Kidney epithelial cell (primary cell): ENCODE results near the gene EXO1. TPM values are rescaled to one million over a fixed set of nuclear protein-coding genes. Genes with fewer than 3 reads are reported as not detected.

Experiments
- DNase-seq: peaks from one replicate; pipeline ENCODE4 v3.0.0-alpha.2; 2010; ENCODE audit warnings: low read depth
- H3K27me3 ChIP-seq: 2 replicates; pipeline ENCODE4 v1.6.0; 2011; ENCODE audit warnings: low read length; ENCODE audit not compliant: control insufficient read depth, insufficient read depth
- H3K36me3 ChIP-seq: 2 replicates; pipeline ENCODE4 v1.5.1; 2011; ENCODE audit warnings: low read length; ENCODE audit not compliant: control insufficient read depth, insufficient read depth
- H3K4me3 ChIP-seq: 2 replicates; pipeline ENCODE4 v1.5.1; 2011; ENCODE audit warnings: low read depth, mild to moderate bottlenecking, control low read depth, low read length
- CTCF ChIP-seq: IDR thresholded peaks from 2 replicates; pipeline ENCODE4 v1.5.1; 2011; ENCODE audit warnings: mild to moderate bottlenecking, moderate library complexity, low read length, control low read depth, inconsistent platforms; ENCODE audit not compliant: insufficient read depth, poor library complexity, severe bottlenecking
- total RNA-seq: library from RNA; depleted of rRNA; stranded (reverse); fragments of >200 nt; gene quantifications from 2 replicates; pipeline ENCODE4 v1.2.3, GENCODE V29; 2015

Gene EXO1
- total RNA-seq, 1 donor from 2014 or later: 4.4 TPM

DNA sequence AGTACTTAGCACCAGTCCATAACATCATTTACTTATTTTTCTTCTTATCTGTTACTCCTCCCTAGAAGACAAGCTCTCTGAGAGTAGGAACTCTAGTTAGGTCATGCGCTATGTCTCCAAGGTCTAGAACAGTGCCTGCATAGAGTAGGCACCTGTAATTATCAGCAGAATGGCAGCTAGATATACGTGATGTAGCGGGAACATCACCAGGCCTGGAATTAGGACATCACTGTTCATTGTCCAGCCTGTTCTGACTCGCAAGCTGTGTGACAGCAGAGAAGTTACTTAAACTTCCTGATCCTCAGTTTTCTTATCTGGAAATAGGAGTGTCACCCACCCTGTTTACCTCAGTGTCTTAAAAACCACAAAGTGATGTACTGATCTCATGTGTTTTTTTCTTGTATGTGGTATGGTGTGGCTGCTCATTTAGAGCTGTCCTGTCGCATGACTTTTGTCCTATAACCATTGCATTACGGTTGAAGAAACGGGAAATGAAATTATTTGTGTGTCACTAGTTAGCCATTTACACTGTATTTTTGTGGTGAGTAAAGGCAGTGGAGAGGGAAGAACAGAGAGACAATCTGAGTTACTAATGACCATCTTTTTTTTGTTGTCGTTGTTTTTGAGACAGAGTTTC is 37.1 kb upstream of the EXO1 start:
- DNase-seq: no peak
- H3K27me3 ChIP-seq: no peaks in the 10 kb centered on the region
- H3K36me3 ChIP-seq: no peaks in the 10 kb centered on the region
- no peak for TF ChIP-seq CTCF
- H3K4me3 ChIP-seq: no peak overlapping the region

DNA sequence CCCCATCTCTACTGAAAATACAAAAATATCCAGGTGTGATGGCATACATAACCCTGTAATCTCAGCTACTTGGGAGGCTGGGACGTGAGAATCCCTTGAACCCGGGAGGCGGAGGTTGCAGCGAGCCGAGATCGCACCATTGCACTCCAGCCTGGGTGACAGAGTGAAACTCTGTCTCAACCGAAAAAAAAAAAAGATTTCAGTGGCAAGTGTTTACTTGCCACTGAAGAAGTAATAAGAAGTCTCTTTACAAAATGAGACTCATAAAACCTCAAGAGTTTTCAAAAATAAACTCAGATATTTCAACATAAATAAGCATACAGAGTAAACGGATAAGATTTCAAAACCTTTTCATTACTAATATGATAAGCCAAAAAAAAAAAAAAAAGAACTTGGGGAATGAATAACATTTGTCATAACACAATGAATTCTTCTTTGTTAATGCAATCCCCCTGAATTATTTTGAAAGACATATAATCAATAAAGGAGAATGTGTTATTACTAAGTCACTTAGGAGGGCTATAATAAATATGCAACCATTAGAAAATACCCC is 34.2 kb upstream of the EXO1 start:
- no peak for TF ChIP-seq CTCF
- no peaks in the 10 kb centered on the region for H3K27me3 ChIP-seq
- DNase-seq: no peak
- no peak overlapping the region for H3K4me3 ChIP-seq
- no peaks in the 10 kb centered on the region for H3K36me3 ChIP-seq

DNA sequence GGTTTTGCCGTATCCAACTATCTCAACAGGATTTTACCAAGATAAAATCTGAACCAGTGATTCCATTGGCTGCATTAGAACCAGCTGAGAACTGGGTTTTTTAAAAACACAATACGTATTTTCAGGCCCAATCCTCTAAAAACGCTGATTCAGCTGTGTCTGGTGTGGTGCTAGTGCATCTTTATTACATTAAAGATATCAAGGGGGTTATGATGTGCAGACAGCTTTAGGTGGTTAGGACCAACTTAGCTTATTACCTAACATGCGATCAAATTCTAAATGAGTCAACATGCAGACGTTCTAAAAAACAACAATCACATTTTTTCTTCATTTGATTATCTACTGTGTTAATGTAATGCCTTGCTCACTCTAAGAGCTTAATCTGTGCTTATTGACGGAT is 32.0 kb upstream of the EXO1 start:
- no peak for TF ChIP-seq CTCF
- Histone ChIP-seq H3K27me3 (no peaks in the 10 kb centered on the region), H3K36me3 (no peaks in the 10 kb centered on the region), H3K4me3 (no peak overlapping the region)
- DNase-seq: no peak

GRCh38 chr1:241817331-241817792 is 30.6 kb upstream of the EXO1 start:
- Histone ChIP-seq H3K36me3 (no peaks in the 10 kb centered on the region), H3K4me3 (no peak overlapping the region), H3K27me3 (no peaks in the 10 kb centered on the region)
- no peak for TF ChIP-seq CTCF
- no peak for DNase-seq

DNA sequence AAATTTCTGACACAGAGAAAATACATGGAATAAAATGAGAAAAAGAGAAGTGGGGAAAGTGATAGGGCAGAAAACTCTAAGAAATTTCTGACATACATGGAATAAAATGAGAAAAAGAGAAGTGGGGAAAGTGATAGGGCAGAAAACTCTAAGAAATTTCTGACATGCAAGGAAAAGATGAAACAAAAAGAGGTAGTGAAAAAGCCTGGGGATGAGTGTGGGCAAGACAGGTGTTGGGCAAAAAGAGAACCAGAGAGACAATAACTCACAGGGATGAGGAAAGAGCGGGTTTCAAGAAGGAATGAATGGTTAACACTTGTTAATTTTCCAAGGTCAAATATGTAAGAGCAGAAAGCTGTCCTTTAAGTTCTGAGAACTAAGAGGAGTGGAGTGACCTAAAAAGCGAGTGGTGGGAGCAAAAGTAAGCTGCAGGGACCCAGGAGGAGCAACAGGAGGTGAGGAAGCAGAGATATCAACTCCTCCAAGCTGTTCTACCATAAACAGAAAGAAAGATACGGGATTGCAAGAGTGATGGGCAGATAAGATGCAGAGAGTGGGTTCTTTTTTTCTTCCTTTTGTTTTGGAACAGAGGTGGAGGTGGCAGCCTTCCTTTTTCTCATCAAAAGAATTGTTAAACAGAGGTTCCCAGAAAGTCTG is 29.9 kb upstream of the EXO1 start:
- no peak for TF ChIP-seq CTCF
- Histone ChIP-seq H3K4me3 (no peak overlapping the region), H3K36me3 (no peaks in the 10 kb centered on the region), H3K27me3 (no peaks in the 10 kb centered on the region)
- no peak for DNase-seq

DNA sequence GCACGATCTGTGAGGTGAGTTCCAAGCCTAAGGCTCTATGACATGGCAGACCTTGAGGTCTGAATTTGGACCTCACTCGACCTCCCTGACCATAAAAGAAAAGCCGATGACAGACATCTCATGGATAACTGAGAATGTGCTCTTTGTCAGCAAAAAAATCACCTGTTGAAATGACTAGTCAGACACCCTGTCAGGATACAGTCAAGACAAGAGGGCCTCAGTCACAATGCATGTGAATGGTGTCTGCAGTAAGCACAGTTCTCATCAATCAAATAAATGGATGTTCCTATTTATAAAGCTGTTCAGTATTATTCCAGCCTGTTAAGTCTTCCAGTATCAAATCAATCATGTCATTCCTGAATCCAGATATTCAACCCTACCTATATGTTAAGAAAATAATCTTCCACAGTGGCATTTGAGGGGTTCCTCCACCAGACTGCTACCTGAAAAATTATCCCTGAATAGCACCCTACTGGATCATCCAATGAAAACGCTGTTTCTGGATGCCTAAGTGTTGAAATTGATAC is 28.6 kb upstream of the EXO1 start:
- Histone ChIP-seq H3K4me3 (no peak overlapping the region), H3K27me3 (no peaks in the 10 kb centered on the region), H3K36me3 (no peaks in the 10 kb centered on the region)
- no peak for TF ChIP-seq CTCF
- DNase-seq: no peak
